ENCODE data around the gene ULK4. TPM values are rescaled to one million over a fixed set of nuclear protein-coding genes. Genes with fewer than 3 reads are reported as not detected.
"Not testable (repeated sequence)": the region's sequence is repeated elsewhere in the genome, so short reads cannot be mapped to it uniquely, and the experiment has no call there.

The ULK4 gene
- total RNA-seq, 4 donors from 2014 or later: 3.2 to 18.7 (median 12.6) TPM

DNA sequence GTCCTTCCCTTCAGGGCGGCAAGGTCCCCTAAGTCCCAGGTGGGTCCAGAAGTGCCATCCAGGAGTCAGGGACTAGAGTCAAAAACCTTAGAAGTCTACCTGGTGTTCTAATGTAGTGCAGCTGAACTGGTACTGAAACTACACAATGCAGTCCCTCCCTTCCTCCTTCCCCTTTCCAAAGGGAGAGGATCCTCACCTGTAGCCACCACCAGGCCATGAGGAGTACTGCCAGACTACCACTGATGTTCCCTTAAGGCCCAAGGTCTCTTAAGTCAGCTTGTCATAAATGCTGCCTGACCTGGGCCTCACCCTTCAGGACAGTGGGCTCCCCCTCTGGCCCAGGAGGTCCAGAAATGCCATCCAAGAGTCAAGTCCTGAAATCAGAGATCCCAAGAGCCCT, 98.9 kb downstream of the ULK4 start:
- no peak for DNase-seq (ENCODE audit: low spot score in 2 of 2)
- H3K4me3 ChIP-seq (ENCODE audit: low read depth, poor library complexity, severe bottlenecking): no peak overlapping the region
- intact Hi-C loops (cut with DNase I; ENCODE audit: low total_unique reads): no loop called here
- no peak for TF ChIP-seq POLR2A (IDR thresholded peaks at IDR 0.05)
- TF ChIP-seq, protein P1, sequence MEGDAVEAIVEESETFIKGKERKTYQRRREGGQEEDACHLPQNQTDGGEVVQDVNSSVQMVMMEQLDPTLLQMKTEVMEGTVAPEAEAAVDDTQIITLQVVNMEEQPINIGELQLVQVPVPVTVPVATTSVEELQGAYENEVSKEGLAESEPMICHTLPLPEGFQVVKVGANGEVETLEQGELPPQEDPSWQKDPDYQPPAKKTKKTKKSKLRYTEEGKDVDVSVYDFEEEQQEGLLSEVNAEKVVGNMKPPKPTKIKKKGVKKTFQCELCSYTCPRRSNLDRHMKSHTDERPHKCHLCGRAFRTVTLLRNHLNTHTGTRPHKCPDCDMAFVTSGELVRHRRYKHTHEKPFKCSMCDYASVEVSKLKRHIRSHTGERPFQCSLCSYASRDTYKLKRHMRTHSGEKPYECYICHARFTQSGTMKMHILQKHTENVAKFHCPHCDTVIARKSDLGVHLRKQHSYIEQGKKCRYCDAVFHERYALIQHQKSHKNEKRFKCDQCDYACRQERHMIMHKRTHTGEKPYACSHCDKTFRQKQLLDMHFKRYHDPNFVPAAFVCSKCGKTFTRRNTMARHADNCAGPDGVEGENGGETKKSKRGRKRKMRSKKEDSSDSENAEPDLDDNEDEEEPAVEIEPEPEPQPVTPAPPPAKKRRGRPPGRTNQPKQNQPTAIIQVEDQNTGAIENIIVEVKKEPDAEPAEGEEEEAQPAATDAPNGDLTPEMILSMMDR (IDR thresholded peaks at IDR 0.05): no peak
- WGBS, 2 donors: 100% methylated on average over 1 of the region's 1 CpG

DNA sequence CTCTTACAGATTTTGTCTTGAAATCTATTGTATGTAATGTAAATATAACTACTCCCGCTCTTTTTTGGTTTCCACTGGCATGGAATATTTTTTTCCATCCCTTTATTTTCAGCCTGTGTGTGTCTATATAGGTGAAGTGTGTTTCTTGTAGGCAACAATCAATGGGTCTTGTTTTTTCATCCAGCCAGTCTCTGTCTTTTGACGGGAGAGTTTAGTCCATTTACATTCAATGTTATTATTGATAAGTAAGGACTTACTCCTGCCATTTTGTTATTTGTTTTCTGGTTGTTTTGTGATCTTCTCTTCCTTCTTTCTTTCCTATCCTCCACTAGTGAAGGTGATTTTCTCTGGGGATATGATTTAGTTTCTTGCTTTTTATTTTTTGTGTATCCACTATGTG, 101.4 kb downstream of the ULK4 start:
- DNase-seq (ENCODE audit: low spot score in 2 of 2); H3K4me3 ChIP-seq (ENCODE audit: low read depth, poor library complexity, severe bottlenecking); intact Hi-C loops (cut with DNase I; ENCODE audit: low total_unique reads): not testable (repeated sequence)
- WGBS, 2 donors: 97 to 100% methylated on average over 2 of the region's 2 CpGs

DNA sequence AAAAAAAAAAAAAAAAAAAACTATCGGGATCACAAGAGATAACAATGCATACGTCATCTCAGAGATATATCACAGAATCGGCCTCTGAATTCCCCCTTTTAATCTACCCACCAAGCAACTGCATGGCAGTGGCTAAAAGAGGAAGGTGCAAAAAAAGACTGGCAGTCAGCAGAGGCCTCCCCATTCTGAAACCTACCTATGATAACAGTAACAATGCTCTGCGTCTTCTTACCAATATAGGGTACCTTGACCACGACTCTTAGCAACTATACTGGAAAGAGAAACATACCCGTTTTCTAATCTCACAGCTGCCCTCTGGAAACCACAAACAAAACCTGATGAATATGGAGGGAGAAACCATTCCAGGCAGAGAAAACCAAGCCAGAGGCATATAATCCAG, 106.9 kb downstream of the ULK4 start:
- TF ChIP-seq, protein P1 (IDR thresholded peaks at IDR 0.05): no peak
- TF ChIP-seq POLR2A (IDR thresholded peaks at IDR 0.05): no peak
- H3K4me3 ChIP-seq (ENCODE audit: low read depth, poor library complexity, severe bottlenecking): no peak overlapping the region
- no peak for DNase-seq (ENCODE audit: low spot score in 2 of 2)
- intact Hi-C loops (cut with DNase I; ENCODE audit: low total_unique reads): no loop called here
- WGBS, 2 donors: 90 to 92% methylated on average over 6 of the region's 6 CpGs

DNA sequence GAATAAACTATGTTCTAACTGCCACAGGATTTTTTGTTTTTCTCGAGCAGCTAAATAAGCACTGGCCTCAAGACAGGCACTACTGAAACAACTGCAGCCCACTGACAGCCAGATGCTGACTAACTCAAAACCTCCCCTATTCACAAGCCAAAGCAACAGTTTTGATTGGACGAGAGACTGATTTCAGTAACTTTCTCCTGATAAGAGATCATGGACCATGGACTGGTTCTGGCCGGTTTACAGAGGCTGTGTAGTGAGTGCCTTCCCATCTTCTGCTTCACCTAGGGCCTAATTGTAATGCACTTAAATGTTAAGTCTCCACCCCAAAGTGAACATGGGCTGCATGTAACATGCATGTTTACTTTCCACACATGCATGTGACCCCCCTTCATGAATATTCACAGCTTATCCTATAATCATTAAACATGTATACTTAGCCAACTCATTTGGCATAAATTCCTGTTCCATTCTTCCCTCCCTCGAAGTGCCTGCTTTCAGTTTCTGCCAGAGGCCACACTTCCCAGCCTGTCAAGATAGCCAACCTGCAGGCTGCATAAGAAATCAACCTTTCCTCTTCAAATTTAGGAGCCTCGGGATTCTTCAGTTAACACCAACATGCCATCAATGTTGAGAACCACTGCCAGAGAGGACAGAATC, 108.2 kb downstream of the ULK4 start:
- no peak overlapping the region for H3K4me3 ChIP-seq (ENCODE audit: low read depth, poor library complexity, severe bottlenecking)
- intact Hi-C loops (cut with DNase I; ENCODE audit: low total_unique reads): no loop called here
- no peak for DNase-seq (ENCODE audit: low spot score in 2 of 2)
- whole genome bisulfite sequencing, 2 donors: 74 to 80% methylated on average over 5 of the region's 5 CpGs
- TF ChIP-seq, protein P1 (IDR thresholded peaks at IDR 0.05): no peak
- no peak for TF ChIP-seq POLR2A (IDR thresholded peaks at IDR 0.05)

DNA sequence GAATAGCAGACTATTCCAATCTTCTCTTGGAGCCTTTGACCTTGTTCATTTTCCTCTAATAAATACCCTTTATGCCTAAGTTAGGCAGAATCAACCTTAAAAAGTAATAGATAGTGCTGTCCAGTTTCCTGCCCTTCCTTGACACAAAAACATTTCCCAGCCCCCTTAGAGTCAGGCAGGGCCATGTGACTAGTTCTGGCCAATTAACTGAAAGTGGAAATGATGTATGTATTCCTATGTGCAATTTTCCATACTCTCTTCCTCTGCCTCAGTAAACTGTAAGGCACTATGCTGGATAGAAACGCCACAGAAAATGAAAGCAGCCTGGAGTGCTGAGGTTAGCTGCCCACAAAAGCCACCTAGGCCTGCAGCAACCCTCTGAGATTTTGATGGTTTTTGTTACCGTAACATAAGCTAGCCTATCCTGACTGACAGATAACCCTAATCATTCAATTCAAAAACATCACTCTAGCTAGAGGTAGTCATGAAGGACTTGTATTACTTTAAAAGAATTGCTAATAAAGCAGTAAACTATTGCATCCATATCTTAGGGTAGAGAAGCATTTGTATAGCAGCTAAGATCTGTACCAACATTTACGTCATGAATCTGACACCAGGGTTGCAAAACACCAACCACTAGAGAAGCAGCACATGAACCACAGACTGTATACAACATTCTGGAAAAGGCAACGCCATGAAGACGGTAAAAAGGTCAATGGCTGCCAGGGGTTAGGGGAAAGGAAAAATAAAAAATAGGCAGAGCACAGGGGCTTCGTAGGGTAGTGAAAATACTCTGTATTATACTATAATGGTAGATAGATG, 112.9 kb downstream of the ULK4 start:
- no peak for DNase-seq (ENCODE audit: low spot score in 2 of 2)
- no peak overlapping the region for H3K4me3 ChIP-seq (ENCODE audit: low read depth, poor library complexity, severe bottlenecking)
- intact Hi-C loops (cut with DNase I; ENCODE audit: low total_unique reads): no loop called here
- TF ChIP-seq POLR2A (IDR thresholded peaks at IDR 0.05): no peak
- TF ChIP-seq, protein P1 (IDR thresholded peaks at IDR 0.05): no peak
- 93% methylated on average over 6 of the region's 6 CpGs for WGBS, 2 donors

DNA sequence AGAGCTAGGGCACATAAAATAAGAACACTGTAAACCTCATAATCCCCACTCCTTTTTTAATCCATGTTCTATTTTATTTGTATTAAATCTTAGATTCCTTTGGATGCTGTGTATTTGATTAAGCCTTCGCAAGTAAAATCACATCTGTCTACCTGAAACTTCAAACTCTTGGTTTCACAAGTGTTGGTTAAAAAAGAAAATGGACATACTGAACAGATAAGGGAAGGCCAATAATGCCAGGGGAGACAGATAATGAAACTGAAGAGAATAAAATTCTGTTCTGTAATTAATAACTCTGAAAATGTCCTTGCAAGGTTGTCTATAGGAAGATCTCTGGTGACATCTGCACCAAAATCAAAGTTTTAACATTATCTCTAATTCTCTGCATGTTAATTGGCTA, 114.2 kb downstream of the ULK4 start:
- intact Hi-C loops (cut with DNase I; ENCODE audit: low total_unique reads): no loop called here
- WGBS, 2 donors: 92% methylated on average over 1 of the region's 1 CpG

More for the DNA sequence above, 114.2 kb downstream of the ULK4 start:
- no peak overlapping the region for H3K4me3 ChIP-seq (ENCODE audit: low read depth, poor library complexity, severe bottlenecking)
- no peak for TF ChIP-seq POLR2A (IDR thresholded peaks at IDR 0.05)
- DNase-seq (ENCODE audit: low spot score in 2 of 2): no peak

Data from lower leg skin (tissue), 4 donors.